Duodenal mucosa (tissue), 2 donors: ENCODE measurements around the gene EDA.

Experiments used
- H3K27ac ChIP-seq: one replicate; pipeline ENCODE4 v1.7.0; 2013; ENCODE audit warnings: low read depth, low read length
- H3K27me3 ChIP-seq, 2 donors: one replicate each; pipeline ENCODE4 v1.7.0; 2013; ENCODE audit warnings: low read length in 2 of 2, control low read depth in 1 of 2; ENCODE audit not compliant: insufficient read depth in 2 of 2, control insufficient read depth in 1 of 2
- H3K36me3 ChIP-seq, 2 donors: one replicate each; pipeline ENCODE4 v1.7.0; 2013; ENCODE audit warnings: low read length in 2 of 2, control low read depth in 1 of 2; ENCODE audit not compliant: insufficient read depth in 2 of 2, control insufficient read depth in 1 of 2
- H3K4me1 ChIP-seq, 2 donors: one replicate each; pipeline ENCODE4 v1.7.0; 2013; ENCODE audit warnings: low read length in 2 of 2, control low read depth in 1 of 2; ENCODE audit not compliant: insufficient read depth in 2 of 2, control insufficient read depth in 1 of 2
- H3K4me3 ChIP-seq, 2 donors: one replicate each; pipeline ENCODE4 v1.7.0; 2013; ENCODE audit warnings: low read length in 2 of 2, low read depth in 1 of 2
- H3K9ac ChIP-seq, 2 donors: one replicate each; pipeline ENCODE4 v1.7.0; 2013; ENCODE audit warnings: low read length in 2 of 2, low read depth in 1 of 2
- H3K9me3 ChIP-seq, 2 donors: one replicate each; pipeline ENCODE4 v1.7.0; 2013; ENCODE audit warnings: low read length in 2 of 2, control low read depth in 1 of 2; ENCODE audit not compliant: control insufficient read depth in 1 of 2

EDA gene

GRCh38 chrX:69615779-69616456, at the start of gene EDA:
EDA (plus strand) TSS chrX:69616113.
- peak within 1 kb of the TSS; percentile 55 to 58 for H3K4me3 ChIP-seq
- H3K27me3 ChIP-seq = no peaks in the 10 kb centered on the region
- H3K27ac ChIP-seq = no peak within 1 kb of the TSS
- no peaks in the 10 kb centered on the region for H3K9me3 ChIP-seq
- H3K4me1 ChIP-seq = no peaks in the 10 kb centered on the region
- no peaks in the 10 kb centered on the region for H3K36me3 ChIP-seq
- H3K9ac ChIP-seq = no peak within 1 kb of the TSS

- Histone ChIP-seq H3K4me3 (no peak overlapping the region), H3K9me3 (no peaks in the 10 kb centered on the region)
Observed at GRCh38 chrX:69568828-69569227, 47.1 kb upstream of the EDA start.

GRCh38 chrX:69597399-69597798, 18.5 kb upstream of the EDA start:
- Histone ChIP-seq H3K4me1 (no peaks in the 10 kb centered on the region), H3K9me3 (no peaks in the 10 kb centered on the region), H3K9ac (no peak overlapping the region), H3K27ac (no peak overlapping the region), H3K36me3 (no peaks in the 10 kb centered on the region), H3K27me3 (no peaks in the 10 kb centered on the region), H3K4me3 (no peak overlapping the region)

More at GRCh38 chrX:69568828-69569227, 47.1 kb upstream of the EDA start:
- H3K27me3 ChIP-seq = no peaks in the 10 kb centered on the region
- H3K4me1 ChIP-seq = no peaks in the 10 kb centered on the region
- H3K9ac ChIP-seq = no peak overlapping the region
- H3K36me3 ChIP-seq = no peaks in the 10 kb centered on the region
- H3K27ac ChIP-seq = no peak overlapping the region

GRCh38 chrX:69600182-69600581, 15.7 kb upstream of the EDA start:
- H3K9ac ChIP-seq = no peak overlapping the region
- H3K4me3 ChIP-seq = no peak overlapping the region
- H3K36me3 ChIP-seq = no peaks in the 10 kb centered on the region
- no peaks in the 10 kb centered on the region for H3K4me1 ChIP-seq
- H3K27me3 ChIP-seq = no peaks in the 10 kb centered on the region
- no peaks in the 10 kb centered on the region for H3K9me3 ChIP-seq
- H3K27ac ChIP-seq = no peak overlapping the region

- no peaks in the 10 kb centered on the region for H3K27me3 ChIP-seq
- H3K4me1 ChIP-seq = no peaks in the 10 kb centered on the region
- H3K4me3 ChIP-seq = no peak overlapping the region
- H3K9me3 ChIP-seq = no peaks in the 10 kb centered on the region
- no peak overlapping the region for H3K9ac ChIP-seq
- H3K36me3 ChIP-seq = no peaks in the 10 kb centered on the region
- H3K27ac ChIP-seq = no peak overlapping the region
Observed at GRCh38 chrX:69603566-69604194, 12.2 kb upstream of the EDA start.

- Histone ChIP-seq H3K4me3 (no peak overlapping the region), H3K27me3 (no peaks in the 10 kb centered on the region), H3K27ac (no peak overlapping the region), H3K36me3 (no peaks in the 10 kb centered on the region), H3K4me1 (no peaks in the 10 kb centered on the region), H3K9ac (no peak overlapping the region), H3K9me3 (no peaks in the 10 kb centered on the region)
Observed at GRCh38 chrX:69605521-69605920, 10.4 kb upstream of the EDA start.

- H3K9me3 ChIP-seq = no peaks in the 10 kb centered on the region
- H3K36me3 ChIP-seq = no peaks in the 10 kb centered on the region
- H3K9ac ChIP-seq = no peak overlapping the region
- H3K4me1 ChIP-seq = no peaks in the 10 kb centered on the region
- no peak overlapping the region for H3K4me3 ChIP-seq
- no peak overlapping the region for H3K27ac ChIP-seq
- H3K27me3 ChIP-seq = no peaks in the 10 kb centered on the region
Observed at GRCh38 chrX:69607616-69608015, 8.3 kb upstream of the EDA start.

- Histone ChIP-seq H3K9me3 (no peaks in the 10 kb centered on the region), H3K9ac (no peak overlapping the region), H3K4me1 (no peaks in the 10 kb centered on the region), H3K27ac (no peak overlapping the region), H3K4me3 (no peak overlapping the region), H3K27me3 (no peaks in the 10 kb centered on the region), H3K36me3 (no peaks in the 10 kb centered on the region)
Observed at GRCh38 chrX:69613946-69614345, 2.0 kb upstream of the EDA start.

GRCh38 chrX:69614886-69615285, 1.0 kb upstream of the EDA start:
- H3K4me3 ChIP-seq = no peak overlapping the region
- no peak overlapping the region for H3K9ac ChIP-seq

GRCh38 chrX:69615342-69615741, 571 bp upstream of the EDA start:
- Histone ChIP-seq H3K27me3 (no peaks in the 10 kb centered on the region), H3K9ac (no peak overlapping the region), H3K9me3 (no peaks in the 10 kb centered on the region), H3K27ac (no peak overlapping the region), H3K36me3 (no peaks in the 10 kb centered on the region), H3K4me3 (no peak overlapping the region), H3K4me1 (no peaks in the 10 kb centered on the region)

More at GRCh38 chrX:69614886-69615285, 1.0 kb upstream of the EDA start:
- no peaks in the 10 kb centered on the region for H3K27me3 ChIP-seq
- H3K36me3 ChIP-seq = no peaks in the 10 kb centered on the region
- no peaks in the 10 kb centered on the region for H3K9me3 ChIP-seq
- no peaks in the 10 kb centered on the region for H3K4me1 ChIP-seq
- no peak overlapping the region for H3K27ac ChIP-seq
